Stimulated activated CD8-positive, alpha-beta memory T cell treated with anti-CD3 and anti-CD28 coated beads, Interleukin-12 subunit alpha, Interleukin-12 subunit beta, amount 100 ng/mL, for 4 hours (primary cell): Measurements from ENCODE around the gene ARHGAP4.

Source experiments
- DNase-seq: peaks from one replicate; pipeline ENCODE4 v3.0.0-alpha.2; 2020; ENCODE audit warnings: low read depth

Gene ARHGAP4

DNA sequence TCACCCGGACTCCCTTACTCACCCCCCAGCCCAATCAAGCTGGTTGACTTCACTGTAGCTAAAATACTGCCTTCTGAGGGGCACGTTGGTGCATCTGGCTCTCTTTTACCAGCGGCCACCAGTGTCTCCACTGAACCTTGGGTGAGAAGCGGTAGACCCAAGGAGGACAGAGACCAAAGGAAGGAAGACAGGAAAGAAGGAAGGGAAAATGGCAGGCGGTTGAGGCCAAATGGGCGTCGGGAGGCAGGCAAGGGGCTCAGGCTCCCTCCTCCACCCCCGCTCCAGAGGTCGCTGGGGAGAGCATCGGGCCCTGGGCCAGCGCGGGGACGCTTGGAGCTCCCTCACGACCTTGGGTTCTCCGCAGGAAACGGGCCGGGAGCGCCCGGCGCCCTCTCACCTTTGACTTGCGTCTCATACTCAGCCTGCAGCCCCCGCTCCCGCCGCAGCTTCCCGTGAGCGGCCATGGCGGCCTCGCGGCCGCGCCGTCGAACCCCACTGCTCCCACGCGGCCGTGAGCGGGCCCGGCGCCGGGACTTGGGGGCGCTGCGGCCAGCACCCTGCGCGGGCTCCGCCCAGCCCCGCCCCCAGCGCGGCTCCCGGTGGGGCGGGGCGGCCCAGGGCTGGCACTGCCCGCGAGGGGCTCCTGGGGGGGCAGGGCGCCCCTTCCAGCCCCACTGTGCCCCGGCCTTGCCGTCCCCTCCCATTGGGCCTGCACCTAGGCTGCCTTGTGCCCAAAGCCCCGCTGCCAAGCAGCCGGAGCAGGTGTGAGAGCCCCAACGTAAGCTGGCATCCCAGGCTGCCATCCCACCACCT lies at the start of gene ARHGAP4:
ARHGAP4 (minus strand) TSS at position 526 of the 813 bp plus-strand sequence; CDS start at position 464, 62 bp downstream.
- DNase-seq = peak; percentile 49

DNA sequence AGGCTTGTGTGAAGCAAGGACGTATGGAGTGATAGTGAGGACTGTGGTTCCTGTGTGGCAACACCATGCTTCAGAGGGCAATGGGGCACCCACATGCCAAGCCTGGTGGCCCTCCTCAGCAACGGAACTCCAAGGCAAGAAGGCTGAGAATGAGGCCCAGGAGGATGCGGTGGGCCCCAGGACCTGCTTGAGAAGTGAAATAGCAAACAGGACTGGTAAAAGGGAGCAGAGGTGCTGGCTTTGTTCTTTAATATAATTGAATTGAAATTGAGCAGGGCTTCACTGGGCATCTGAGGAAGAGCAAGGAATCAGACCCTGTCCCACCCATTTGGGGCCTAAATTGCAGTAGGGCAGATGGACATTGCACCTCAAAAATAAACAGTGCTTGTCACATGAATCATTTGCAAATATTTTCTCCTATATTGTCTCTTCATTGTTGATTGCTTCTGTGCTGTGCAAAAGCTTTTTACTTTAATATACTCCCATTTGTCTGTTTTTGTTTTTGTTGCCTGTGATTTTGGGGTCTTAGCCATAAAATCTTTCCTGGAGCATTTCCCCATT lies 48.7 kb upstream of the ARHGAP4 start:
- no peak for DNase-seq

DNA sequence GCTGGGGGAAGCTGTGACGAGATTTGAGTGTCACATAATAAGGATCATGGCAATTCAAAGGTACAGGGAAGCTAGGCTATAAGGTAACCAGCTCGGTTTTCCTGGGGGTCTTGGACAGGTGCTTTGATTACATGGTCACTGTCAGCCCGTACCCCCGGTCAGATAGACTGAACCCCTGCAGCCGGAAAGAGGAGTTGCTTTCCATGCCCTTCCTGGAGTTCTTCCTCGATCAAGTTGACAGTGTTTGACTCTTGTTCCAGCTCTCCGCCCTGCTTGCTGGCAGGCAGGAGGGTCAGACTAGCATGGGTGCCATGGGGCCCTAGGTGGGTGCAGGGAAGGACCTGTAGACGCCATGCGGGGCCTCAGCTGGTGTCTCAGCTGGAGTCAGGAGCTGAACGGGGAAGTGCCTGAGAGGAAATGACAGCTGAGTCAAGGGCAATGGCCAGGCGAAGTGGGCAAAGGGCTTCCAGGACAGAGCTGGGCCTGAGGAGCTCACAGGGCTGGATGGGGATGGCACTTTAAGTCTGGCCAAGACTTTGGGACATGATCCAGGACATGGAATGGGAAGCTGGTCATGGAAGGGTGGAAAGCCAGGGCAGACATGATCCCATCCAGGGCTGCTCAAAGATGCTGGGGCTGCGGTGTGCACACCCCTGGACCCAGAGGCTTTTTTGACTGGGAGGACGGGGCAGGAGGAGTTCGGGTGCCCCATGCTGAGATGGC lies 48.1 kb upstream of the ARHGAP4 start:
- DNase-seq = no peak

DNA sequence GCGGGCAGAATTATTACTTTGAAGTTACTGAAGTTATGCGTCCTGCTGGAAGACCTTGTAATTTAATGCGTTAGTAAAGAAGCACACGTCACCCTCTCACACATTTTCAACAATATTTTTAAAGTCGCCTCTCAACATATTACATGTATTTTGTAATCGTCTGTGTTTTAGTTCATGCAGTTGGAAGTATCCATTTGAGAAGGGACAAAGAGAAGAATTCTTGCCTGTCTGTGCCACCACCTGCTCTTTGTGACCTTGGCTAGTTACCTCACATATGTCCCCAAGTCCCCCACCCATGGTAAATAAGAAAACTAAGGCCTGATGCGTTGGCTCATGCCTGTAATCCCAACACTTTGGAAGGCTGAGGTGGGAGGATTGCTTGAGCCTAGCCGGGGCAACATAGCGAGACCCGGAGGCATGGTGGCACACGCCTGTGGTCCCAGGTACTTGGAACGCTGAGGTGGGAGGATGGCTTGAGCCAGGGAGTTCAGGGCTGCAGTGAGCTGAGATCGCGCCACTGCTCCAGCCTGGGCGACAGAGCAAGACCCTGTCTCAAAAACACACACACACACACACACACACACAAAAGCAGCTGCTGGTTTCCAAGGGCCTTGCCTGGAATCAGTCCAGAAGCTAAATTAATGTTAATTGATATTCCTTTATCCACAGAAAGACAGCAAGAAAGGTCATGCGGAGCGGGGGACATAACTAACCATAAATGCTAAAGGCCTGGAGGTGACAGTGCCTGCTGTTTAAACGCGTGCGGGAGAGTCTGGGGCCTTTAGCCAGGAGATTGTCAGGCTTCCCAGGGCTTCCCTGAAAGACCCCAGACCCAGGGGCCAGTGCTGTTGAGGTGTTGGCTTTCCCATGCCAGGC lies 47.3 kb upstream of the ARHGAP4 start:
- DNase-seq = no peak

DNA sequence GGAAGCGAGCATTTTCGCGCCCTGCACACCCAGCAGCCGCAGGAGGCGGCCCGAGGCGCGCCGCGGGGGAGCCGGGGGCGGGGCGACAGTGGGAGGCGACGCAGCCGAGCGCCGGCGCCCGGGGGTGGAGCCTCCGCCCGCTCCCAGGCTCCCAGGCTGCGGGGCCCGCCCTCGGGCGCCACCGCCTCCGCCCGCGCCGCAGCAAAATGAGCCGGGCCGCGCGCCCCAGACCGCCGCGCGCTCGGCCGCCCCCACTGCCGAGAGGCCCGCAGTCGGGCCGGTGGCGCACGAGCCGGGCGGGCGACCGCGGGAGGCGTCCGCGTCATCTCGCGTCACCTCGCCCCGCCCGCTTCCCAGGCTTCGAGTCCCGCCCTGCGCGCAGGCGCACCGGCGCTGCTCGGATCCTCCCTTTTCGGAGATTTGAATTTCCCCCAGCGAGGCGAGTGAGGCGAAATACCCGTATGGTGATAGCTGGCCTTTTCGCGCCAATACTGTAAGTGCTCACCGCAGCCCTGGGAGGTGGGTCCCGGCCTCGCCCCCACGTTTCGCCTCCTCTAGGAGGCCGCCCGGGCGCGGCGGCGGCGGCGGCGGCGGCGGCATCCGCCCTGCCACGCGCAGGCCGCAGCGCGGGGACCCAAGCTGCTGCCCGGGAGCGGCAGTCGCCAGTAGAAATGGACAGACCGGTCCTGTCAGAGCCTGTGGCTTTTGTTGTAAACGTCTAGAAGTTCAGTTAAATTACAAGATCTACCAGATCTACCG lies 46.5 kb upstream of the ARHGAP4 start, which contains the start of gene TMEM187:
TMEM187 (plus strand) TSS at position 387 of the 759 bp plus-strand sequence. CDS start 9,309 bp downstream, outside the sequence.
- DNase-seq = peak; percentile 85

DNA sequence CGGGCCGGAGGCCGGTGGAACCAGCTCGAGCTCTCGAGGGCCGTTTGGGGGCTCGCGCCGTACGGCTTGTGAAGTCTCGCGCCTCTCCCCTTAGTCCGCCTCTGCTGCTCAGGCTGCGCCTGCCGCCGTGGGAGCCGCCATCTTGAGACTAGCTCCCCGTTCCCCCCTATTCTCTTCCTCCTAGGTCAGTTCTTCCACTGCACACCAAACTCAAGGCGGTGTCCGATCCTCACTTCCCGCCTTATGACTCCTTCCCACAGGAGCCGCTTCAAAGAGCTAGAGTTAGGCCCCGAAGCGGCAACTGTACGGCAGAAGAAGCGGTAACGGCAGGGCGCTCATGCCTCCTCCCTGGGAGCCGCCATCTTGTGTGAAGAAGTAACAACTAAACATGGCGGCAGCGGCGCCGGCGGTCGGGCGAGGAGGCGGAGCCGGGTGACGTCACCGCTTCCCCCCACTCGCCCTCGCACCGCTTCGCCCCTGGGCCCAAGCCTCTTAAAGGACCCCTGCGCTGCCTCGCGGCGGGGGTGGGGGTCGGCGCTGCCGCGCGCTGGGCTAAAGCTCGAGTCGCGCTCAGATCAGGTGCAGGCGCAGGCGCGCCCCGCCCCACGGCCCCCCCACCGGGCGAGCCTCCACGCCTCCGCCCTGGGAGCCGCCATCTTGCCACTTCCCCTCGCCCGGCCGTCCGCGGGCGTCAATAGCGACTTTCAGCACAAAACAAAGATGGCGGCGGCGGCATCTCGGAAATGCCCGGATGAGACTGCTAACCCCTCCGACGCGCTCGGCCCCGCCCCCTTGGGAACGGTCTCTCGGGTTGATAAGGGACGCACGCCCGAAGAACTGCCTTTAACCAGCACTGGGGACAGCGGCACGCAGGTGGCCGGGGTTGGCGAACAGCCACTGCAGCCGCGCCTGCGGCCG lies 45.6 kb upstream of the ARHGAP4 start, which contains the start of gene HCFC1:
HCFC1 (minus strand) TSS at position 369 of the 918 bp plus-strand sequence. CDS start 978 bp downstream, outside the sequence.
- DNase-seq = peak; percentile 89

DNA sequence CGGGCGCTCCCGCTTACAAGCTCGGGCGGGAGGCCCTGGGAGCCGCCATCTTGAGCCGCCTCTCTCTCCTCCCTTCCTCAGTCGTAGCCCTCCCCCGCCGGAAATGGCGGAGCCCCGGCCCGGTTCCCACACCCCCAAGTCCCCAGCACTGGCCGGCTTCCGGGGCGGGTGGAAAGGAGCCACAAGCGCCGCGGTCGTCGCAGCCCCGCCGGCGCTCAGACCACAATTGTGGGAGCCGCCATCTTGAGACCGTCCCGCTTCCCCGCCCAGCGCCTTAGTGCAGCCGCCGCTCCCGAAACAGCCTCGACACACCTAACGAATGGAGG lies 45.0 kb upstream of the ARHGAP4 start:
- DNase-seq = peak; percentile 87

DNA sequence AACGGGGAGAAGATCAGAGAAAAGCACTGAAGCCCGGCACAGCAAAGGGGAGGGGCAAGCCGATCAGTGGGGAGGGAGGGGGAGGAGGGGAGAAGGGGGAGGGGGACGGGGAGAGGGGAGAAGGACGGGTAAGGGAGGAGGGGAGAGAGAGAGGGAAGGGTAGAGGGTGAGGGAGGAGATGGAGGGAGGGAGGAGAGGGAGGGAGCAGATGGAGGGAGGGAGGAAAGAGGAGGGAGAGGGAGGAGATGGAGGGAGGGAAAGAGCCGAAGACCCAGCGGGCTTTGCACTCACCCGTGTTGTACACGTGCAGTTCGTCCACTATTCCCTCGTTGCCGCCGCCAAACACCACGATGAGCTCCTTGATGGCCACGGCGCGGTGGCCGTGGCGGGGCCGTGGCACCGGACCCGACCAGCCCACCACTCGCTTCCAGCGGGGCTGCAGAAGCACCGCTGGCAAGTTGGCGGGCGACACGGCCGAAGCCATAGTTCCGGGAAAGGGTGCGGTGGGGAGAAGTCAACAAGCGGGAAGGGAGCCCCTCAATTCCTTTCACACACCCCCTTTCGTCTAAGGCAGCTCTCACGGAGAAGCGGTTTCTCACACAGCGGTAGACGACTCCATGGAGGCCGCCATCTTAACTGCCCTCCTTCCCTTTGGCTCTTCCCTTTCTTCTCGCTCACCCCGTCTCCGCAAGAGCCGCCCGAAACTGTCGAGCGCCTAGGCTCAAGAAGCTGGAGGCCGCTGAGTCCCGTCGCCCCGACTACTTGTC lies 44.5 kb upstream of the ARHGAP4 start:
- no peak for DNase-seq

DNA sequence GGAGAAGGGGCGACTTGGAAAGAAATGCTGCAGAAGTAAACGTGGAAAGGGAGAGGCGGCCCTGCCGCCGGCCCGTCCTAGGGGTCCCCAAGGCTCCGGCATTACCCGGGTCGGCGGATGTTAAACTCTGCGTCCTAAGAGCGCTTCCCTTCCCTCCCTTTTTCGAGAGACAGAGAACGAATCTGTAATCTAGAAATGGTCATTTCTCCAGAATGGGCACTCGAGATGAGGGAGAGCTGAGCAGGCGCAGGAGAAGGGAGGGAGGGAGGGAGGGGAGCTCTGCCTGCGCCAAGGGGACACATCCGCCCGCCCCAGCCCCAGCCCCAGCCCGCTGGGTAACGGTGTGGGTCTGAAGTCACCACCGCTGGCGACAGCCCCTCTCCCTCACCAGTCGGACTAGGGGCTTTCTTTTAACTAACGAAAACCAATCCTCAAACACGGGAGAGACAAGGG lies 43.9 kb upstream of the ARHGAP4 start:
- no peak for DNase-seq

DNA sequence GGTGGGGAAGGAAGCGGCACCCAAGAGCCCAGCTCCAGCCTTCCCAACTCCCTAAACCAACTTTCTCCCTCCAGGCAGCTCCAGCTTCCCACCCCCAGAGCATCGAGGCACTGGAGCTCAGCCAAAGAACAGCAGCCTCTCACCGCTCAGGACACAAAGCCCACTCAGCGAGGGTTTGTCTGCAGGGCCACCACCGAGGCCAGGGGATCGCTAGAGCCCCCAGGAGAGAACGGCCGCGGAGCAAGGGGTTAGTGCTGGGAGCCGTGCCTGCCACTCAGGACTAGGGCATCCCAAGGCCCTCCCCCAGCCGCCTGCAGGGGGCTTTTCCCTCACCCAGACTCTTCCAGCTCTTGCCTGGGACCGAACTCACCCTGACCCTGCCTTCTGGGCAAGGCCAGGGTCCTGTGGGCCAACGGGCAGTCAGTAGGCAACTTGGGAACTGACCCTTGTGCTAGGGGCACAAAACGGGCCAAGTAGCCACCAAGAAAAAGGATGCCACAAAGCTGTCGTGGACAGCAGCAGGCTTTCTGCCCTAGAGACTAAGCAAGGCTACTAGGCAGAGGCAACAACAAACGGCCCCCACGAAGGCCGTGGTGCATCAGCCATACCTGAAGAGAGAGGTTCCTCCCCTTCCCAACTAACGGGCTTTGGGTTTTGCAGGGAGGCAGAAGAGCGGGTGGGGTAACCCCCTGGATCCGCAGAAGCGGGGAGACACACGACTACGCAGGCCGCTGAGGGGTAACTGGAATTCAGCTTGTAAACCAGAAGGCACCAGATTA lies 43.2 kb upstream of the ARHGAP4 start:
- DNase-seq = no peak

DNA sequence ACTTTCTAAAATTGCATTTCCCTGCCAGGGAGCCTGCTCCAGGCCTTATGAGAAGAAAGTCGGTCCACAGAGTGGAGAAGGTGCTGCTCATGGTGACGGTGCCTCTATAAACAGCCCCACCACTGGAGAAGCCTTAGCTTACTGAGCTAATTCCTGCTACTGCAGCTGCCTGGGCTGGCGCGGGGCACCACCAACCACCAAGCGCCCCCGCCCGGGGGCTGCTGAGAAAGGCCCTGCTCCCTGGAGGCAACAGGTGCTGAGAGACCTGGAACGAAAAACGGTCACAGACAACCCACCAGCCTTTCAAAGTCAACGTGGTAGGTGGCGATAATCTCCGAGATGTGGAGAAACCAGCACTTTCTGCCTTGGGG lies 42.7 kb upstream of the ARHGAP4 start:
- DNase-seq = no peak

DNA sequence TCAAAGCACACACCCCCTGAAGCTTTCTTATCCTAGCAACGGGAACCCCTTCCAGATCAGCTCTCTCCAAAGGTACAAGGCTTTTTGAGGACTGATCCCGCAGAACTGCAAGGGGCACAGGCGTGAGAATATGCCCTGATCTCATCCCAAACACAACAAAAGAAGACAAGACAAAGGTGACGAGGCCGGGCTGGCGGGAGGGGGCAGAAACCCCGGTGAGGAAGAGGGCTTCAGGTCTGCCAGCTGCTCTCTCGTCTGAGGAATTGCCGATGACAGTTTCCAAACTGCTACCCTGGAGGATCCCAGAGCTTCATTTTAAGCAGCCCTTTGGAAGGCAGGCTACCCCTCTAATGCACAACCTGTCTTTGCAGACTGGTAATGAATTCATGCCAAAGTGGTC lies 42.2 kb upstream of the ARHGAP4 start:
- no peak for DNase-seq

DNA sequence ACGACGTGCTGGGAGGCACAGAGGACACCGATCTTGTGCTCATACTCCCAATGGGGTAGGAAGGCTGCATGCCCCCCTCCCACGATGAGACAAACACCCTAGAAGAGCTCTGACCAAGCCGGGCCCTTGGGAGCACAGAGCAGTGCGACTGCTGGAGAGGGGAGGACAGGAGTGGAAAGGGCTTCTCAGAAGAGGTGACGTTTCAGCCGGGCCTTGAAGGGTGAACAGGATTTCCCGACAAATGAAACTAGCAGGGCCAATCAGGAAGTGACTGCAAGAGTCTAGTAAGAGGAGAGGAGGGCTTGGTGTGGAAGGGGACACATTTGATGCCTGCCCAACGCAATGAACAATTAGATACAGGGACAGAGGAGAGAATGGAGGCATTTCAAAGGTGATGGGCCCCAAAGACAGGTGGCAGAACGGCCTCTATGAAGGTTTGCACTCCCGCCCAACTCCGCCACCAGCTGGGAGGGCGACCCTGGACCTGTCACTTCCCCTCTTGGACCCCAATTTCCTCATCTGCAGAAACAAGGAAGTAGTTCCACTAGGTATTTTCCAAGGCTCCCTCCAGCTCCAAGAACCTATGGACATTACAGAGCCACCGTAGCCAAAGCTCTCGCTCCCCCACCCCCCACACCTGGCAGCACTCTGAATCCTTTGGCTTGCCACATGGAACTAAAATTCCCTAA lies 41.6 kb upstream of the ARHGAP4 start:
- no peak for DNase-seq

DNA sequence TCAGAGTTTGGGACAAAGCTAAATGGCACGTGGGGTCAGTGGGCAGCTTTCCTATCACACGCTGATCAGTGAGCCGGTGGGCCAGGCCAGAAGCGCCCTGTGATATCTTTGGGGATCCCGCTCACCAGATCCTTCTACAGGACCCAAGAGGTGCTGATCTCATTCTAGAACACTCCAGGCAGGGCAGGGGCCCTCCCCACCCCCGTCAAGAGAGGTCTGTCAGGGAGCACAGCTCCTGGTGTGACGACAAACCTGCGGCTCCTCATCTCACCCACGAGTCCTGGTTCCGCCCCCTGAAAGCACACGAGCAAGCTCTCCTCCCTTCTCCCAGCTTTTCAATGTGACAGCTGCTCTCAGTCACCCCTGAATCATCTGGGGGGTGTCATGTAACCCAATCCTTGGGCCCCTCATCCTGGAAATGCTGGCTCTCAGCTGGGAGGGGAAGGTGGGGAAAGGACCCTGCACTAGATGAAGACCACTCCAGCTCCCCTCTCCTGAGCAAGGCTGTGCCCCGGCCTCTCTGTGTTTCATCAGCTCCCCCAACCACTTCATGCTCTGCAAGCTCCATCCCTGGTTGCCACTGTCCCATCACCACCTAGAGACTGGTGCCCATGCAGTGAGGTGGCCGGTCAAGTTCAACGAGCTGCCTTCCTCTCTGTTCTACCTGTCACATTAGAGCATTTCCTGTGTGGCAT lies 40.9 kb upstream of the ARHGAP4 start:
- no peak for DNase-seq

DNA sequence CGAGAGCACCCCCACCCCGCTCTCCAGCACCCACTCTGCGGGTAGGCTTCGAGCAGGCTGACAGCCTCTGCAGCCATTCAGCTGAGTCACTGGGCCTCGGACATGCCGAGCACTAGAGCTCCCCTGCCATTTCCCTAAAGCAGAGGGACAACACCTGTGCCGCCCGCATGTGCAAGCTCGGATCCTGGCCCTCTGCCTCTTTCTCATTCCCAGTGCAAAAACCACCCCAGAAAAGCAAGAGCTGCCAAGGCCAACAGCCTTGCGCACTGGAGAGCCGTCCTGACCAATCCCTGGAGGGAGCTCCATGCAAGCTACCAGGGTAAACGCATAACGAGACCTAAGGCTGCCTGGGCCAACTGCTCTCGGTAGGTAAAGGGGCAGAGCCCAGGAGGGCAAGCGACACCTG lies 40.2 kb upstream of the ARHGAP4 start:
- no peak for DNase-seq

DNA sequence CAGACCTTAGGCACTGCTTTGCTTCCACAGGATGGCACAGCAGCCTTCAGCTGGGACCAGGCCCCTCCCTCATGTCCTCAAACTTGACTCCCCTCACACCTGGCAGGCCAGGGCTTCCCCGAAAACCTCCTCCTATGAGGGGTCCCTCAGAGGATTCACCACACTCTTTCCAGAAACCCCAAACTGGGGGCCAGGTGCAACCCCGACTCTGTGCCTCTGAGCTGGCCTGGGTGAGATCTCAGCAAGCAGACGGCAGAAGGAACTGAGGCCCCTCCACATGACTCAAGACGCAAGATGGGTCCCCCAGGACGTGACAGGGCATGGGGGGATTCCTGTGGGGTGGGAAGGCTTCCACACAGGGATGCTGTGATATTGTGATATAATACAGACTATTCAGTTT lies 39.3 kb upstream of the ARHGAP4 start:
- no peak for DNase-seq

DNA sequence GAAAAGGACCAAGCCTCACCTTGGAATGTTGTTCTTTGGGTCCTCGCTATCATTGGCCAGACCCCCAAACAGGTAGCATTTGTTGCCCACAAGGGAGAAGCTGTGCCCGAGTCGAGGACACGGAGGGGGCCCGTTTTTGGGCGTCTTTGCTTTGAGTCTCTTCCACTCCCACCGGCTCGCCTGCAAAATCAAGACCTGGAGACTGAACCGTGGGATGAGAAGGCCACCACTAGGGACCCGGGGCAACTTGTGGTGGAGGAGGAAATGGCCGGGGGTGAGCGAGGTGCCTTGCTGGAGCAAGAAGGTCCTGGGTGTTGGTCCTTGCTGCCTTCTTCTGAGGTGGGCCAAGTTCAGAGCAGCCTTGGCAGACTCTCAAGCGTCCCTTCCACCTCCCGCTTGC lies 38.0 kb upstream of the ARHGAP4 start:
- DNase-seq = no peak
